Measurements from ENCODE around the gene NADK. TPM values are rescaled to one million over a fixed set of nuclear protein-coding genes. Genes with fewer than 3 reads are reported as not detected.

Gene NADK
- total and polyA plus RNA-seq, 2 of the 13 experiments (the other 11 are each of a cell fraction or from before 2014, with no cell fraction given), result 56.6 to 60.1 TPM

- TF ChIP-seq ZBTB40 (IDR thresholded peaks at IDR 0.05) (no peak), ZBTB40 (CRISPR knock-in tag; IDR thresholded peaks at IDR 0.05) (no peak), ZNF781 (CRISPR knock-in tag; IDR thresholded peaks at IDR 0.05; ENCODE audit: borderline replicate concordance, not compliant biosample characterization) (no peak), ZNF562 (CRISPR knock-in tag; IDR thresholded peaks at IDR 0.05; ENCODE audit: borderline replicate concordance) (no peak), ZSCAN30 (CRISPR knock-in tag; IDR thresholded peaks at IDR 0.05) (no peak), HMG20B (CRISPR knock-in tag; conservative IDR thresholded peaks at IDR 0.05) (no peak), PHF21A (CRISPR knock-in tag; IDR thresholded peaks at IDR 0.05) (peak; percentile 47; the same call in 1 of the 2 replicates), ZKSCAN1 (IDR thresholded peaks at IDR 0.05; ENCODE audit: low read length) (no peak), FOXA1 (IDR thresholded peaks at IDR 0.05) (no peak), FOXA1 (CRISPR knock-in tag; IDR thresholded peaks at IDR 0.05) (peak; percentile 93), ZNF282 (IDR thresholded peaks at IDR 0.05; ENCODE audit: partially characterized antibody) (no peak), ZNF704 (CRISPR knock-in tag; IDR thresholded peaks at IDR 0.05; ENCODE audit: borderline replicate concordance) (no peak), PTBP1 (IDR thresholded peaks at IDR 0.05; ENCODE audit: low read depth, low read length, poor library complexity, severe bottlenecking) (no peak), NR2C2 (CRISPR knock-in tag; IDR thresholded peaks at IDR 0.05; ENCODE audit: borderline replicate concordance) (no peak; the same call in 1 of the 2 replicates), NR2F1 (CRISPR knock-in tag; IDR thresholded peaks at IDR 0.05) (no peak), GFI1 (CRISPR knock-in tag; IDR thresholded peaks at IDR 0.05; ENCODE audit: borderline replicate concordance) (no peak; the same call in 1 of the 2 replicates), ATM (IDR thresholded peaks at IDR 0.05; ENCODE audit: borderline replicate concordance) (no peak), SRSF9 (IDR thresholded peaks at IDR 0.05; ENCODE audit: borderline replicate concordance, insufficient read depth, low read depth, low read length, poor library complexity, severe bottlenecking) (no peak), DDIT3 (CRISPR knock-in tag; IDR thresholded peaks at IDR 0.05) (no peak), WIZ (CRISPR knock-in tag; IDR thresholded peaks at IDR 0.05) (no peak)
These were observed 4.3 kb upstream of the NADK start (continued) for GRCh38 chr1:1782399-1783221.

Measured in HepG2 (cell line).